ENCODE data around the gene GABBR2.

The GABBR2 gene

DNA sequence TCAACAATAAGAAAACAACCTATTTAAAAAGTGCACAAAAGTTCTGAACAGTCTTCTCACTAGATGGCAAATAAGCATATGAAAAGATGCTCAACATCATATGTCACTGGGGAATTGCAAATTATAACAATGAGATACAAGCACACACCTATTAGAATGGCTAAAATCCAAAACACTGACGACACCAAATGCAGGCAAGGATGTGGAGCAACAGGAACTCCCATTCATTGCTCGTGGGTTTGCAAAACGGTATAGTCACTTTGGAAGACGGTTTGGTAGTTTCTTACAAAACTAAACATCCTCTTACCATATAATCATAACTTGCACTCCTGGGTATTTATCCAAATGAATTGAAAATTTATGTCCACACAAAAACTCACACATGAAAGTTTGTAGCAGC is 352.4 kb downstream of the GABBR2 start:
- no peak for TF ChIP-seq CTCF (IDR thresholded peaks at IDR 0.05; ENCODE audit: low read depth, low read length)

GRCh38 chr9:98351370-98351769 is 357.4 kb downstream of the GABBR2 start:
- H2AFZ ChIP-seq (ENCODE audit: low read depth, low read length), result no peak overlapping the region
- no peaks in the 10 kb centered on the region for H3K9me3 ChIP-seq (ENCODE audit: insufficient read depth, low read length)
- no peak overlapping the region for H3K9ac ChIP-seq (ENCODE audit: low read length)
- H3K4me3 ChIP-seq (ENCODE audit: low read length), result no peak overlapping the region
- H3K27ac ChIP-seq (ENCODE audit: low read length), result no peak overlapping the region
- no peaks in the 10 kb centered on the region for H3K36me3 ChIP-seq (replicated peaks; ENCODE audit: low read depth, low read length)
- H3K27me3 ChIP-seq (ENCODE audit: low read depth, low read length), result peaks cover 22% of the 10 kb centered on the region; the same call in 1 of the 2 replicates
- H4K20me1 ChIP-seq (ENCODE audit: insufficient read depth, low read length), result no peaks in the 10 kb centered on the region
- no peaks in the 10 kb centered on the region for H3K79me2 ChIP-seq (ENCODE audit: low read length)
- H3K4me1 ChIP-seq (ENCODE audit: low read length), result no peaks in the 10 kb centered on the region
- TF ChIP-seq CTCF (IDR thresholded peaks at IDR 0.05; ENCODE audit: low read depth, low read length) (no peak), EZH2phosphoT487 (IDR thresholded peaks at IDR 0.05; ENCODE audit: low read depth) (no peak)
- no peak overlapping the region for H3K4me2 ChIP-seq (ENCODE audit: low read length)

More for the DNA sequence above, 352.4 kb downstream of the GABBR2 start:
- Histone ChIP-seq H3K27me3 (ENCODE audit: low read depth, low read length) (peaks cover 8% of the 10 kb centered on the region; the same call in 1 of the 2 replicates), H3K4me1 (ENCODE audit: low read length) (no peaks in the 10 kb centered on the region), H2AFZ (ENCODE audit: low read depth, low read length) (no peak overlapping the region), H4K20me1 (ENCODE audit: insufficient read depth, low read length) (no peaks in the 10 kb centered on the region), H3K36me3 (replicated peaks; ENCODE audit: low read depth, low read length) (no peaks in the 10 kb centered on the region), H3K27ac (ENCODE audit: low read length) (no peak overlapping the region), H3K9me3 (ENCODE audit: insufficient read depth, low read length) (no peaks in the 10 kb centered on the region), H3K4me3 (ENCODE audit: low read length) (no peak overlapping the region), H3K9ac (ENCODE audit: low read length) (no peak overlapping the region), H3K79me2 (ENCODE audit: low read length) (no peaks in the 10 kb centered on the region), H3K4me2 (ENCODE audit: low read length) (no peak overlapping the region)

DNA sequence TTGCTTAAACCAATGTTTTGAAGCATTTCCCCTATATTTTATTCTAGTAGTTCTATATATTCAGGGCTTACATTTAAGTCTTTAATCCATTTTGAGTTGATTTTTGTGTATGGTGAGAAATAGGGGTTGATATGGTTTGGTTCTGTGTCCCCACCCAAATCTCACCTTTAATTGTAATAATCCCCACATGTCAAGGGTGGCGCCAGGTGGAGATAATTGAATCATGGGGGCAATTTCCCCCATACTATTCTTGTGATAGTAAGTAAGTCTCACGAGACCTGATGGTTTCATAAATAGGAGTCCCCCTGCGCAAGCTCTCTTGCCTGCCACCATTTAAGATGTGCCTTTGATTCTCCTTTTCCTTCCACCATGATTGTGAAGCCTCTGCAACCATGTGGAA is 361.1 kb downstream of the GABBR2 start:
- Histone ChIP-seq H3K79me2 (ENCODE audit: low read length) (no peaks in the 10 kb centered on the region), H4K20me1 (ENCODE audit: insufficient read depth, low read length) (no peaks in the 10 kb centered on the region), H3K27ac (ENCODE audit: low read length) (no peak overlapping the region), H3K4me3 (ENCODE audit: low read length) (no peak overlapping the region), H3K4me1 (ENCODE audit: low read length) (no peaks in the 10 kb centered on the region), H2AFZ (ENCODE audit: low read depth, low read length) (no peak overlapping the region), H3K36me3 (replicated peaks; ENCODE audit: low read depth, low read length) (no peaks in the 10 kb centered on the region), H3K9ac (ENCODE audit: low read length) (no peak overlapping the region), H3K27me3 (ENCODE audit: low read depth, low read length) (peaks cover 37% of the 10 kb centered on the region), H3K4me2 (ENCODE audit: low read length) (no peak overlapping the region), H3K9me3 (ENCODE audit: insufficient read depth, low read length) (no peaks in the 10 kb centered on the region)
- no peak for TF ChIP-seq EZH2phosphoT487 (IDR thresholded peaks at IDR 0.05; ENCODE audit: low read depth)
- TF ChIP-seq CTCF (IDR thresholded peaks at IDR 0.05; ENCODE audit: low read depth, low read length), result no peak

DNA sequence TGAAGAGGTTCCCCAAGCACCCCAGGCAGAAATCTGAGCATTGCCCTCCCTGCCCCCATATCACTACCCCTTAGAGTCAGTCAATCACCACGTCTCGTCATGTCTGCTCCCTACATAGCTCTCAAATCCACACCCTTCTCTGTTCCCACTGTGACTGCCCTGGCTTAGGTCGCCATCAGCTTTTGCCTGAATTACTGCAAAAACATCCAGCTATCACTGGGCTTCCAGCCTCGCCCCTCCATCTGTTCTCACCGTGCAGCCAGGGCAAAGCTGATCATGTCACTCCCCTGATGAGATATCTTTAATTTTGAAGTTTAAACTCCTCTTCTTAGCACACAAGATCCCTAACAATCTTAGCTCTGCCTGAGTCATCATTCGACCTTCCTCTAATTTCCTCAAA is 363.7 kb downstream of the GABBR2 start:
- H3K4me1 ChIP-seq (ENCODE audit: low read length), result no peaks in the 10 kb centered on the region
- H3K4me3 ChIP-seq (ENCODE audit: low read length), result no peak overlapping the region
- H4K20me1 ChIP-seq (ENCODE audit: insufficient read depth, low read length), result no peaks in the 10 kb centered on the region
- no peaks in the 10 kb centered on the region for H3K36me3 ChIP-seq (replicated peaks; ENCODE audit: low read depth, low read length)
- TF ChIP-seq EZH2phosphoT487 (IDR thresholded peaks at IDR 0.05; ENCODE audit: low read depth), result no peak
- TF ChIP-seq CTCF (IDR thresholded peaks at IDR 0.05; ENCODE audit: low read depth, low read length), result no peak
- peaks cover 39% of the 10 kb centered on the region for H3K27me3 ChIP-seq (ENCODE audit: low read depth, low read length)
- no peaks in the 10 kb centered on the region for H3K79me2 ChIP-seq (ENCODE audit: low read length)
- H2AFZ ChIP-seq (ENCODE audit: low read depth, low read length), result no peak overlapping the region
- no peaks in the 10 kb centered on the region for H3K9me3 ChIP-seq (ENCODE audit: insufficient read depth, low read length)
- H3K9ac ChIP-seq (ENCODE audit: low read length), result no peak overlapping the region
- no peak overlapping the region for H3K4me2 ChIP-seq (ENCODE audit: low read length)
- no peak overlapping the region for H3K27ac ChIP-seq (ENCODE audit: low read length)

Measured in OCI-LY3 (cell line).